HG02798 (cell line): ENCODE results near the gene C17orf75.
A peak's percentile ranks its signal among the peaks of the same experiment; 100 is the strongest.
"Not testable (repeated sequence)": the region's sequence is repeated elsewhere in the genome, so short reads cannot be mapped to it uniquely, and the experiment has no call there.

Source experiments
- ATAC-seq: cut with Tn5 transposase; IDR thresholded peaks from one replicate; pipeline ENCODE4 v1.9.1; 2021; ENCODE audit warnings: mild to moderate bottlenecking; ENCODE audit not compliant: unreplicated experiment, poor library complexity

C17orf75 gene

GRCh38 chr17:32345951-32346600, 4.1 kb upstream of the C17orf75 start:
- no peak for ATAC-seq

GRCh38 chr17:32342603-32343325, 791 bp upstream of the C17orf75 start:
- no peak for ATAC-seq

- no peak for ATAC-seq
Observed at GRCh38 chr17:32341141-32341856, 674 bp downstream of the C17orf75 start.

GRCh38 chr17:32335687-32336086, 6.3 kb downstream of the C17orf75 start:
- ATAC-seq: no peak

GRCh38 chr17:32335046-32335445, 6.9 kb downstream of the C17orf75 start:
- no peak for ATAC-seq

- ATAC-seq: no peak
Observed at GRCh38 chr17:32333187-32333586, 8.8 kb downstream of the C17orf75 start.

- ATAC-seq: no peak
Observed at GRCh38 chr17:32331243-32332040, 10.5 kb downstream of the C17orf75 start.

- ATAC-seq: no peak
Observed at GRCh38 chr17:32330147-32330546, 11.8 kb downstream of the C17orf75 start.

GRCh38 chr17:32327911-32328310, 14.1 kb downstream of the C17orf75 start:
- ATAC-seq: no peak

- no peak for ATAC-seq
Observed at GRCh38 chr17:32323811-32324491, 18.0 kb downstream of the C17orf75 start.

- ATAC-seq: no peak
Observed at GRCh38 chr17:32323046-32323445, 18.9 kb downstream of the C17orf75 start.

GRCh38 chr17:32320847-32321246, 21.1 kb downstream of the C17orf75 start:
- no peak for ATAC-seq

- ATAC-seq: not testable (repeated sequence)
Observed at GRCh38 chr17:32320080-32320479, 21.9 kb downstream of the C17orf75 start.

- ATAC-seq: peak; percentile 72
Observed at GRCh38 chr17:32319548-32319905, 22.4 kb downstream of the C17orf75 start.

- no peak for ATAC-seq
Observed at GRCh38 chr17:32318071-32318470, 23.9 kb downstream of the C17orf75 start.

GRCh38 chr17:32317353-32317752, 24.6 kb downstream of the C17orf75 start:
- ATAC-seq: no peak

- ATAC-seq: not testable (repeated sequence)
Observed at GRCh38 chr17:32316653-32317052, 25.3 kb downstream of the C17orf75 start.

- no peak for ATAC-seq
Observed at GRCh38 chr17:32315171-32315570, 26.8 kb downstream of the C17orf75 start.

GRCh38 chr17:32314636-32315035, 27.3 kb downstream of the C17orf75 start:
- ATAC-seq: no peak

GRCh38 chr17:32311028-32311536, 30.9 kb downstream of the C17orf75 start:
- ATAC-seq: no peak
